GM12892 (cell line): ENCODE measurements around the gene PFDN5.

Experiments used
- POLR2A ChIP-seq: IDR thresholded peaks from 2 replicates; pipeline ENCODE4 v1.6.1; 2011; ENCODE audit warnings: low read depth, low read length, control low read depth
- POLR2AphosphoS5 ChIP-seq: IDR thresholded peaks from 2 replicates; pipeline ENCODE4 v1.6.1; 2011; ENCODE audit warnings: low read depth, low read length, control low read depth
- TAF1 ChIP-seq: IDR thresholded peaks from 2 replicates; pipeline ENCODE4 v1.6.1; 2011; ENCODE audit warnings: low read depth, mild to moderate bottlenecking, control low read depth, low read length, borderline replicate concordance

DNA sequence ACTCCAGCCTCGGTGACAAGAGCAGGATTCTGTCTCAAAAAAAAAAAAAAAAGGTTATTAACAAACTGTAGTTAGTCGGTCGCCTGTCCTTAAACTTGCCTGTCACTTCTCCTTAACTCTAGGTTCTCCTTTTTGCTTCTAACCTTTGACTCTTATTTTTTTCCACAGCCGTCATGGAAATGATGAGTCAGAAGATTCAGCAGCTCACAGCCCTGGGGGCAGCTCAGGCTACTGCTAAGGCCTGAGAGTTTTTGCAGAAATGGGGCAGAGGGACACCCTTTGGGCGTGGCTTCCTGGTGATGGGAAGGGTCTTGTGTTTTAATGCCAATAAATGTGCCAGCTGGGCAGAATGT lies 3.7 kb downstream of the PFDN5 start:
- no peak for TF ChIP-seq POLR2AphosphoS5
- TF ChIP-seq POLR2A = no peak
- TF ChIP-seq TAF1 = no peak
